H1 (cell line): ENCODE data around the gene KRT81. TPM values are rescaled to one million over a fixed set of nuclear protein-coding genes. Genes with fewer than 3 reads are reported as not detected.

Experiments
- CTCF ChIA-PET: fragments of 300-600 bp; sonication (Branson Sonifier 250); formaldehyde crosslinking; loops from one replicate; lab custom pipeline; 2021; ENCODE audit not compliant: partially characterized antibody; lab: Charles Lee
- POLR2A ChIA-PET: fragments of 300-600 bp; sonication (Branson Sonifier 250); formaldehyde crosslinking; loops from one replicate; lab custom pipeline; 2021; ENCODE audit warnings: inconsistent platforms; ENCODE audit not compliant: partially characterized antibody; lab: Charles Lee
- DNase-seq, 2 experiments: peaks; one replicate each; pipeline versions ENCODE4 v3.0.0 to v3.0.0-alpha.2; 2010 to 2022; ENCODE audit warnings: low spot score in 2 of 2, low read depth in 1 of 2, mixed read lengths in 1 of 2
- FAIRE-seq: peaks from 2 replicates; lab custom pipeline; 2011; peaks lifted over from hg19 to GRCh38; lab: Jason Lieb, UNC
- H2AFZ ChIP-seq: 2 replicates; pipeline ENCODE4 v1.8.1; 2012; ENCODE audit warnings: low read length, inconsistent platforms
- H2AK5ac ChIP-seq: 2 replicates; pipeline ENCODE4 v1.6.1; 2013; ENCODE audit warnings: low read depth, low read length
- H2BK120ac ChIP-seq: replicated peaks from 2 replicates; pipeline ENCODE3; 2013; ENCODE audit warnings: low read depth, low read length, inconsistent platforms
- H2BK12ac ChIP-seq: 2 replicates; pipeline ENCODE4 v1.6.1; 2013; ENCODE audit warnings: low read depth, low read length
- H2BK15ac ChIP-seq: 2 replicates; pipeline ENCODE4 v1.6.1; 2013; ENCODE audit warnings: low read length
- H2BK20ac ChIP-seq: 2 replicates; pipeline ENCODE4 v1.6.1; 2013; ENCODE audit warnings: low read length
- H2BK5ac ChIP-seq: 2 replicates; pipeline ENCODE4 v1.6.1; 2013; ENCODE audit warnings: low read depth, low read length
- H3K14ac ChIP-seq: 2 replicates; pipeline ENCODE4 v1.6.1; 2013; ENCODE audit warnings: inconsistent platforms; ENCODE audit not compliant: insufficient read length
- H3K18ac ChIP-seq: 2 replicates; pipeline ENCODE4 v1.6.1; 2013; ENCODE audit warnings: low read length; ENCODE audit errors: extremely low read depth
- H3K23ac ChIP-seq: 2 replicates; pipeline ENCODE4 v1.6.1; 2013; ENCODE audit warnings: inconsistent platforms; ENCODE audit not compliant: insufficient read length
- H3K23me2 ChIP-seq: 2 replicates; pipeline ENCODE4 v1.6.1; 2013; ENCODE audit warnings: low read depth, low read length
- H3K27ac ChIP-seq: 2 replicates; pipeline ENCODE4 v1.6.1; 2011; ENCODE audit warnings: low read depth, low read length, inconsistent platforms
- H3K27me3 ChIP-seq, 4 experiments: replicated peaks in 1 of 4; 1 replicate in 1 of 4; 2 replicates in 3 of 4; pipeline versions ENCODE4 v1.6.1 to v1.8.1; 2011 to 2013; ENCODE audit warnings: low read length in 3 of 4, mild to moderate bottlenecking in 3 of 4, inconsistent platforms in 2 of 4, mixed read lengths in 2 of 4, moderate library complexity in 1 of 4; ENCODE audit not compliant: control insufficient read depth in 3 of 4, insufficient read depth in 3 of 4; ENCODE audit errors: extremely low read depth in 1 of 4
- H3K36me3 ChIP-seq, 4 experiments: 2 replicates each; pipeline versions ENCODE4 v1.6.1 to v1.8.1; 2011 to 2013; ENCODE audit warnings: mild to moderate bottlenecking in 4 of 4, low read length in 3 of 4, moderate library complexity in 2 of 4, control low read depth in 1 of 4, inconsistent platforms in 1 of 4; ENCODE audit not compliant: insufficient read depth in 4 of 4, control insufficient read depth in 2 of 4
- H3K4ac ChIP-seq: replicated peaks from 2 replicates; pipeline ENCODE3; 2013; ENCODE audit warnings: low read length, low read depth, mixed read lengths, inconsistent platforms; ENCODE audit not compliant: insufficient read length
- H3K4me1 ChIP-seq, 4 experiments: replicated peaks in 1 of 4; 1 replicate in 1 of 4; 2 replicates in 3 of 4; pipeline versions ENCODE4 v1.6.1 to v1.8.1; 2011 to 2013; ENCODE audit warnings: low read length in 3 of 4, inconsistent platforms in 2 of 4, mixed read lengths in 1 of 4; ENCODE audit not compliant: insufficient read depth in 4 of 4, control insufficient read depth in 3 of 4
- H3K4me2 ChIP-seq, 2 experiments: 2 replicates each; pipeline versions ENCODE4 v1.6.1 to v1.8.1; 2011 to 2013; ENCODE audit warnings: low read depth in 2 of 2, low read length in 2 of 2, control low read depth in 1 of 2, inconsistent platforms in 1 of 2, mild to moderate bottlenecking in 1 of 2; ENCODE audit not compliant: insufficient read depth in 1 of 2
- H3K4me3 ChIP-seq, 4 experiments: fragments of 200-600, 300-600 bp in 1 of 4; sonication (generic), shearing (Covaris generic), sonication (Bioruptor Twin) in 1 of 4; 2 replicates each; pipeline versions ENCODE4 v1.5.1 to v1.8.1; 2011 to 2016; ENCODE audit warnings: low read length in 4 of 4, low read depth in 3 of 4, control low read depth in 2 of 4, inconsistent platforms in 2 of 4, mild to moderate bottlenecking in 2 of 4, mixed read lengths in 1 of 4, moderate library complexity in 1 of 4; ENCODE audit not compliant: insufficient read depth in 2 of 4; ENCODE audit errors: extremely low read depth in 1 of 4
- H3K56ac ChIP-seq: replicated peaks from 2 replicates; pipeline ENCODE3; 2013; ENCODE audit warnings: low read depth, mild to moderate bottlenecking, mixed read lengths, low read length, inconsistent platforms; ENCODE audit not compliant: insufficient read length
- H3K79me1 ChIP-seq: 2 replicates; pipeline ENCODE4 v1.6.1; 2013; ENCODE audit warnings: low read depth, low read length, control low read depth
- H3K79me2 ChIP-seq, 2 experiments: 2 replicates each; pipeline versions ENCODE4 v1.6.1 to v1.8.1; 2012 to 2013; ENCODE audit warnings: low read length in 2 of 2, mild to moderate bottlenecking in 2 of 2, inconsistent platforms in 1 of 2; ENCODE audit not compliant: insufficient read depth in 2 of 2, control insufficient read depth in 1 of 2
- H3K9ac ChIP-seq, 4 experiments: replicated peaks in 1 of 4; 1 replicate in 1 of 4; 2 replicates in 3 of 4; pipeline versions ENCODE4 v1.6.1 to v1.8.1; 2011 to 2013; ENCODE audit warnings: low read depth in 3 of 4, low read length in 3 of 4, control low read depth in 2 of 4, mild to moderate bottlenecking in 2 of 4, moderate library complexity in 2 of 4, inconsistent platforms in 1 of 4; ENCODE audit errors: extremely low read depth in 1 of 4
- H3K9me3 ChIP-seq, 2 experiments: 2 replicates each; pipeline versions ENCODE4 v1.6.1 to v1.8.1; 2012 to 2013; ENCODE audit warnings: mild to moderate bottlenecking in 2 of 2, moderate library complexity in 2 of 2, control low read depth in 1 of 2, inconsistent platforms in 1 of 2, low read depth in 1 of 2, low read length in 1 of 2, mixed read lengths in 1 of 2; ENCODE audit not compliant: insufficient read depth in 2 of 2
- H4K20me1 ChIP-seq, 2 experiments: replicated peaks in 1 of 2; 2 replicates each; pipeline versions ENCODE3 to v1.8.1; 2011 to 2013; ENCODE audit warnings: inconsistent platforms in 2 of 2, low read length in 2 of 2, mild to moderate bottlenecking in 1 of 2; ENCODE audit not compliant: insufficient read depth in 2 of 2, control insufficient read depth in 1 of 2
- H4K5ac ChIP-seq: 2 replicates; pipeline ENCODE4 v1.6.1; 2013; ENCODE audit warnings: low read length, low read depth, mixed read lengths, inconsistent platforms; ENCODE audit not compliant: insufficient read length
- H4K8ac ChIP-seq: 2 replicates; pipeline ENCODE4 v1.8.0; 2013; ENCODE audit warnings: mild to moderate bottlenecking, moderate library complexity, low read length, inconsistent platforms; ENCODE audit not compliant: insufficient read depth; ENCODE audit errors: extremely low read depth
- H4K91ac ChIP-seq: replicated peaks from 2 replicates; pipeline ENCODE3; 2013; ENCODE audit warnings: low read length, mixed read lengths, inconsistent platforms; ENCODE audit not compliant: insufficient read length
- YY1 ChIP-seq: IDR thresholded peaks from 2 replicates; pipeline ENCODE4 v1.6.1; 2011; ENCODE audit warnings: low read depth, mild to moderate bottlenecking, low read length
- WGBS, 2 experiments: shearing (Covaris generic) in 1 of 2; methylation state at CpG; one replicate each; pipeline versions ENCODE4 v1.1.6 to v1.1.7; 2013 to 2015; ENCODE audit warnings: low lambda C conversion rate in 2 of 2, mixed read lengths in 2 of 2, inconsistent platforms in 1 of 2, low coverage in 1 of 2, missing lambda C conversion rate in 1 of 2; ENCODE audit not compliant: insufficient replicate concordance in 2 of 2, insufficient coverage in 1 of 2, insufficient read length in 1 of 2; ENCODE audit errors: extremely low coverage in 1 of 2, missing lambda C conversion rate in 1 of 2; 5-methylcytosine and 5-hydroxymethylcytosine counted together
- polyA plus RNA-seq, 7 experiments: library from polyadenylated mRNA; depleted of rRNA in 3 of 7; stranded (reverse) in 5 of 7; unstranded in 2 of 7; fragments of >200 nt in 5 of 7; fragments of 200-250 nt in 2 of 7; gene quantifications; 1 replicate in 5 of 7; 2 replicates in 1 of 7; 4 replicates in 1 of 7; pipeline versions ENCODE4 v1.2.1 to v1.2.3, GENCODE V29; 2011 to 2013; ENCODE audit warnings: missing spikeins in 2 of 7, mixed read lengths in 2 of 7
- total RNA-seq: library from RNA; stranded (reverse); fragmentation: NEBNext Ultra II Directional; extraction: Animal tissue kit (Norgen Biotek cat#: 25700); gene quantifications from 2 replicates; pipeline ENCODE4 v1.2.1, GENCODE V29; 2021

Gene KRT81
- total and polyA plus RNA-seq, 2 of the 8 experiments (the other 6 are each of a cell fraction or from before 2014, with no cell fraction given): not detected

- Histone ChIP-seq H3K36me3 (no peaks in the 10 kb centered on the region), H3K4me1 (no peaks in the 10 kb centered on the region), H4K20me1 (no peaks in the 10 kb centered on the region), H3K4me3 (no peak overlapping the region), H3K18ac (no peak overlapping the region), H4K91ac (no peak overlapping the region), H3K14ac (no peak overlapping the region), H3K23ac (no peak overlapping the region), H2BK5ac (no peak overlapping the region), H3K27ac (no peak overlapping the region), H3K27me3 (no peaks in the 10 kb centered on the region), H3K4ac (no peak overlapping the region), H3K4me2 (no peak overlapping the region), H2BK20ac (no peak overlapping the region), H3K9me3 (no peaks in the 10 kb centered on the region), H4K8ac (no peak overlapping the region), H3K9ac (no peak overlapping the region), H3K56ac (no peak overlapping the region), H2AFZ (no peak overlapping the region), H2BK12ac (no peak overlapping the region), H2BK15ac (no peak overlapping the region), H2BK120ac (no peak overlapping the region), H3K79me1 (no peaks in the 10 kb centered on the region), H3K79me2 (no peaks in the 10 kb centered on the region), H2AK5ac (no peak overlapping the region), H3K23me2 (no peaks in the 10 kb centered on the region), H4K5ac (no peak overlapping the region)
- DNase-seq (no peak), FAIRE-seq (no peak)
- ChIA-PET CTCF (interaction anchor here (0.8 to 19.8 kb wide), 7 partner anchors 13 to 110 kb away, joined by 3 to 353 read pairs (median 6); no protein-coding TSS in a partner anchor), POLR2A (interaction anchor here (1.0 kb wide), 1 partner anchor 44 kb away, joined by 3 read pairs; no protein-coding TSS in a partner anchor)
- no peak for TF ChIP-seq YY1
- 86% methylated on average over 10 of the region's 10 CpGs; no CpG with 5 or more reads in 1 of the 2 experiments for WGBS, 2 experiments
Observed at GRCh38 chr12:52323416-52324152, 32.2 kb upstream of the KRT81 start.
